ENCODE data around the gene TOMM34. TPM values are rescaled to one million over a fixed set of nuclear protein-coding genes. Genes with fewer than 3 reads are reported as not detected.
A peak's percentile ranks its signal among the peaks of the same experiment; 100 is the strongest.

TOMM34 gene
- total RNA-seq, 1 donor from 2014 or later = 39.6 TPM

DNA sequence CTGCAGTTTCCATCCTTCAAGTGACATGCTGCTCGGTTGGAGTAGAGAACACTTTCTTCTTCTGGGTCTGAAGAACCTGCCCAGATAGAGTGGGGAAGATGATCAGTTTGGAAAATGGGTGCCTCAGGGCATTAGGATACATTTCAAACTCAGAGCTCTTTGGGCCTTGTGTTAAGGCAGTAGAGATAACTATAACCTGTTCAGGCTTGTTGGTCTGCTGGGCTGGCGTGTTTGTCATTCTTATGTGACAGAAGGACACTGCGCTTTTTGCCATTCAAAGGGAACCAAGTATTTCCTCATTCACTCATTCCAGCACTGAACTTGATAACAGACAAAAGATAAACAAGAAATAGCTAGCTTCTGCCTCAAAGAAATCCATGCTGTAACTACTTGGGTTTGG lies 3.8 kb downstream of the TOMM34 start:
- H3K4me3 Mint-ChIP-seq = peak overlapping the region; percentile 55
- no peaks in the 10 kb centered on the region for H3K27me3 Mint-ChIP-seq (ENCODE audit: low read depth)
- H3K4me1 Mint-ChIP-seq = peaks cover 30% of the 10 kb centered on the region
- peaks cover 13% of the 10 kb centered on the region for H3K36me3 Mint-ChIP-seq (ENCODE audit: low read depth)
- H3K9me3 Mint-ChIP-seq = no peaks in the 10 kb centered on the region
- TF ChIP-seq, protein P1, sequence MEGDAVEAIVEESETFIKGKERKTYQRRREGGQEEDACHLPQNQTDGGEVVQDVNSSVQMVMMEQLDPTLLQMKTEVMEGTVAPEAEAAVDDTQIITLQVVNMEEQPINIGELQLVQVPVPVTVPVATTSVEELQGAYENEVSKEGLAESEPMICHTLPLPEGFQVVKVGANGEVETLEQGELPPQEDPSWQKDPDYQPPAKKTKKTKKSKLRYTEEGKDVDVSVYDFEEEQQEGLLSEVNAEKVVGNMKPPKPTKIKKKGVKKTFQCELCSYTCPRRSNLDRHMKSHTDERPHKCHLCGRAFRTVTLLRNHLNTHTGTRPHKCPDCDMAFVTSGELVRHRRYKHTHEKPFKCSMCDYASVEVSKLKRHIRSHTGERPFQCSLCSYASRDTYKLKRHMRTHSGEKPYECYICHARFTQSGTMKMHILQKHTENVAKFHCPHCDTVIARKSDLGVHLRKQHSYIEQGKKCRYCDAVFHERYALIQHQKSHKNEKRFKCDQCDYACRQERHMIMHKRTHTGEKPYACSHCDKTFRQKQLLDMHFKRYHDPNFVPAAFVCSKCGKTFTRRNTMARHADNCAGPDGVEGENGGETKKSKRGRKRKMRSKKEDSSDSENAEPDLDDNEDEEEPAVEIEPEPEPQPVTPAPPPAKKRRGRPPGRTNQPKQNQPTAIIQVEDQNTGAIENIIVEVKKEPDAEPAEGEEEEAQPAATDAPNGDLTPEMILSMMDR (conservative IDR thresholded peaks at IDR 0.05) = no peak
- no peak overlapping the region for H3K27ac Mint-ChIP-seq (ENCODE audit: unreplicated experiment)
- no peak for DNase-seq (ENCODE audit: low read depth, low spot score)

DNA sequence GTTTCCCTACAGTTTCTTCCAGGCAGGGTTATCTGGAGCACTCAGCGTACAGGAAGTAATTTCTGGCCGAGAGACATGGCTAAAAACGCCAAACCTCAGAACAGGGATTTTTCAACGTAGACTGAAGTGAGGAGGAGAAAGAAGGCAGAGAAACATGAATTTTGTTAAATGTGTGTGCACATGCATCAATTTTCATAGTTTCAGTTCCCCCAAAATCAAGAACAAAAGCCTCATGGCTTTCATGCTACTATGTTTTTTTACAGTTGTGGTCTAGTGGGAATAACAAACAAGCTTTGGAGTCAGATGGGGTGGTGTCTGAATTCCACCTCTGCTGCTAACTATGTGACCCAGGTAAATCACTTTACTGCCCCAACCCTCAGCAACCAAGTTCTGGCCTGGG lies 4.9 kb downstream of the TOMM34 start:
- Mint-ChIP-seq H3K27ac (ENCODE audit: unreplicated experiment) (no peak overlapping the region), H3K36me3 (ENCODE audit: low read depth) (peaks cover 14% of the 10 kb centered on the region), H3K4me3 (peak overlapping the region; percentile 67), H3K9me3 (no peaks in the 10 kb centered on the region), H3K4me1 (peaks cover 20% of the 10 kb centered on the region), H3K27me3 (ENCODE audit: low read depth) (no peaks in the 10 kb centered on the region)
- DNase-seq (ENCODE audit: low read depth, low spot score) = no peak
- TF ChIP-seq, protein P1 (conservative IDR thresholded peaks at IDR 0.05) = no peak

DNA sequence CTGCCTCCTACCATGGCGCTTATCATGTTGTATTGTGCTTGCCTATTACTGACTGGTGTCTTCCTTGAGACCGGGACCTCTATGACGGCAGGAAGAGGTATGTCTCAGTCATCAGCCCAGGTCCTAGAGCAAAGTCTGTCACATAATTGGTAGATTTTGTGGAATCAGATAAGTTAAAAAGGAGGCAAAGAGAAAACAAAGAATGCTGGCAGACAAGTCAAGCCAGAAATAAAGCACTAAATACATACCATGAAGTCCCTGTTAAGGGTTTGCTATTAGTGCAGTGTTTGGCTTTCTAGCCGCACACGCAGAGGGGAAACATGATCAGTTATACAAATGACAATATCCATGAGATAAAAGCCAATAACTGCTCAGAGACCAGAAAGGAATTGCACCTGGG lies 6.0 kb downstream of the TOMM34 start:
- H3K27me3 Mint-ChIP-seq (ENCODE audit: low read depth) = no peaks in the 10 kb centered on the region
- TF ChIP-seq, protein P1 (conservative IDR thresholded peaks at IDR 0.05) = no peak
- H3K9me3 Mint-ChIP-seq = no peaks in the 10 kb centered on the region
- peaks cover 18% of the 10 kb centered on the region for H3K36me3 Mint-ChIP-seq (ENCODE audit: low read depth)
- peaks cover 13% of the 10 kb centered on the region for H3K4me1 Mint-ChIP-seq
- H3K27ac Mint-ChIP-seq (ENCODE audit: unreplicated experiment) = peak overlapping the region; percentile 53
- no peak for DNase-seq (ENCODE audit: low read depth, low spot score)
- H3K4me3 Mint-ChIP-seq = no peak overlapping the region

DNA sequence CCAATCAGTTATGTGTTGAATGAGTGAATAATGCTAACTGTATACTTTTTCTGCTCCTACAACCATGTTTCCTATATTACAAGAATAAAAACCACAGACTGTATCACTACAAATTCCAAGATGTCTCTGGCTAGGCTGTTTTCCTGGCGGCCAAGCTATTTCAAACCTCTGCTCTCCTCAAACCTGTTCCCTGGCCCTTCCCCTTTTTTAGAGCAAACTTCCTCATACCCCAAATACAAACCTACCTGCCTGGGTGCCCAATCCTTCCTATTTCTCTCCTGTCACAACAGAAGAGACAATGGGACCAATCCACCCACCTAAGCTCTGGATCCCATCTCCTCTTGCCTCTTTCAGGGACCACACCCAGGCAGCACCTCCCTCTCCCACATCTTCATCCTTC lies 7.5 kb downstream of the TOMM34 start:
- TF ChIP-seq, protein P1 (conservative IDR thresholded peaks at IDR 0.05) = no peak
- Mint-ChIP-seq H3K4me3 (no peak overlapping the region), H3K9me3 (no peaks in the 10 kb centered on the region), H3K36me3 (ENCODE audit: low read depth) (peaks cover 16% of the 10 kb centered on the region), H3K27me3 (ENCODE audit: low read depth) (no peaks in the 10 kb centered on the region), H3K27ac (ENCODE audit: unreplicated experiment) (no peak overlapping the region), H3K4me1 (no peaks in the 10 kb centered on the region)
- no peak for DNase-seq (ENCODE audit: low read depth, low spot score)

DNA sequence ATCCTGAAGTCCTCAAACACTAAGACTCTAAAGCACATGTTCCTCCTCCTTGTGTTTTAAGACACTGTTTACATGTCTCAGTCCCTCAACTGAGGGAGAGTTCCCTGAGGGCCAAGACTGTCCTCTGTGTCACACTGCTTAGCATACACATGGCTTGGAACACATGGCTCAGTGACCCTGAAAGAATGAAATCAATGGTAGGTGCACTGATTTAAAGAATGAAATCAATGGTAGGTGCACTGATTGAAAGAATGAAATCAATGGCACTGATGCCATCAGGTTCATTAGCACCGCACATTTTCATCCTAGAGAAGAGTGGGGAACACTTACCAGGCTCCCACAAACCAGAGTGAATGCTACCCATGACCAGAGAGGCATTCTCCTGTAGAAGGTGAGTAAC lies 9.8 kb downstream of the TOMM34 start:
- TF ChIP-seq, protein P1 (conservative IDR thresholded peaks at IDR 0.05) = no peak
- Mint-ChIP-seq H3K4me3 (no peak overlapping the region), H3K9me3 (no peaks in the 10 kb centered on the region), H3K36me3 (ENCODE audit: low read depth) (peaks cover 19% of the 10 kb centered on the region), H3K27ac (ENCODE audit: unreplicated experiment) (no peak overlapping the region), H3K4me1 (no peaks in the 10 kb centered on the region), H3K27me3 (ENCODE audit: low read depth) (no peaks in the 10 kb centered on the region)
- no peak for DNase-seq (ENCODE audit: low read depth, low spot score)

DNA sequence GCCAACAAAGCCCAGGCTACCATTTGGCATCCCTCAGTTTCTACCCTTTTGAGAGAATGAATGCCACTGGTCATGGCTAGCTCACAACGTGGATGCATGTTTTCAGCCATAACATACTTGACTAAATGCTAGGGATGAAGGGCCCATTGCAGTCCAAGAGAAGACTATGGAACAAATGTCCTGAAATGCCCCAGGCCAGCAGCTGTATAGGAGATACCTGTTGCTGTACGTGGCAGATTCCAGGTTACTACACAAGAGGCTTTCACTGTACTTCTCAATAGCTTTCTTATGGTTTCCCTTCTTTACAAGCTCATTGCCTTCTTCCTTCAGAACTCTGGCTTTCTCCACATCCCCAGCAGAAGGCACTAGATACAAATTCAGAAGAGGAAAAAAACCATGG lies 11.7 kb downstream of the TOMM34 start:
- no peaks in the 10 kb centered on the region for H3K9me3 Mint-ChIP-seq
- TF ChIP-seq, protein P1 (conservative IDR thresholded peaks at IDR 0.05) = no peak
- no peaks in the 10 kb centered on the region for H3K4me1 Mint-ChIP-seq
- no peak overlapping the region for H3K27ac Mint-ChIP-seq (ENCODE audit: unreplicated experiment)
- H3K4me3 Mint-ChIP-seq = no peak overlapping the region
- H3K27me3 Mint-ChIP-seq (ENCODE audit: low read depth) = no peaks in the 10 kb centered on the region
- H3K36me3 Mint-ChIP-seq (ENCODE audit: low read depth) = peaks cover 11% of the 10 kb centered on the region
- no peak for DNase-seq (ENCODE audit: low read depth, low spot score)
